GM18951 (cell line): Measurements from ENCODE around the gene VWF.

Experiments
- POLR2A ChIP-seq: IDR thresholded peaks from 4 replicates; pipeline ENCODE4 v1.6.1; 2011; ENCODE audit warnings: mild to moderate bottlenecking; ENCODE audit not compliant: insufficient read length, insufficient read depth; ENCODE audit errors: extremely low read depth
- in situ Hi-C: fragments of 300-500 bp; cut with MboI; formaldehyde crosslinking; loops from one replicate; pipeline ENCODE4 v1.12.0; 2022; ENCODE audit warnings: low sequenced_read_pairs, mixed read lengths, inconsistent platforms; ENCODE audit not compliant: unreplicated experiment

VWF gene

GRCh38 chr12:6061660-6062059, 62.8 kb downstream of the VWF start:
- in situ Hi-C loops = loop anchor here (10.0 kb wide), 1 partner anchor 223 kb away; no protein-coding TSS in a partner anchor
- TF ChIP-seq POLR2A = no peak

DNA sequence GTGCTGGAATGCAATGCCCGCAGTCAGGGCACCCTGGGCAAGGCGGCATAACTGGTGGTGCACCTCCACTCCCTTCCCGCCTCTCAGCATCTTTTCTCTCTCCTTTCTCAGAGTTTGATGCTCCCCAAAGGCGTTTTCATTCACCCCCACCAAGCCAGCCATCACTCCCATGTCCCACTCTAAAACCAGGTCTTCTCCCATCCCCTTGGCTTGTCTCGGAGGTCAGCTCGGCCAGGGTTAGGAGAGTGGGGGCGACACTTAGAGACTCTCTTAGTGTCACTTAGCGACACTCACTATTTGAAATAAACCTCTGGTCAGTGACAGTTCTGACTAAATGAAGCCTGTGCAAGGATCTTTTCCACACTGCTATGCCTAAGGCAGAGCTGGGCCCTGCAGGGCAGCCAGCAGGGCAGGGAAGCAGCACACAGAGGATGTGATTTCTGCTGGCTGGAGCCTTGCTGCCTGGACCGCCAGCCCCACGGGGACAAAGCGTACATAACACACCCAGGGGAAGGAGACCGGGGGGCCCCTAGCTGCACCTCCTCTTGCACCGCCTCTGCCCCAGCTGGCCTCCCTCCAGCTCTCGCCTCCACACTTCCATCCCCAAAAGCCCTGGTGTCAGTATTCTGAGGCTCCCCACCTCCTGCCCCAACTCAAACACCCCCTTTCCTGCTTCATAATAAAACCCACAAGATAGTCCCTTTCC, 64.5 kb downstream of the VWF start:
- no peak for TF ChIP-seq POLR2A
- in situ Hi-C loops = loop anchor here (10.0 kb wide), 1 partner anchor 225 kb away; no protein-coding TSS in a partner anchor

DNA sequence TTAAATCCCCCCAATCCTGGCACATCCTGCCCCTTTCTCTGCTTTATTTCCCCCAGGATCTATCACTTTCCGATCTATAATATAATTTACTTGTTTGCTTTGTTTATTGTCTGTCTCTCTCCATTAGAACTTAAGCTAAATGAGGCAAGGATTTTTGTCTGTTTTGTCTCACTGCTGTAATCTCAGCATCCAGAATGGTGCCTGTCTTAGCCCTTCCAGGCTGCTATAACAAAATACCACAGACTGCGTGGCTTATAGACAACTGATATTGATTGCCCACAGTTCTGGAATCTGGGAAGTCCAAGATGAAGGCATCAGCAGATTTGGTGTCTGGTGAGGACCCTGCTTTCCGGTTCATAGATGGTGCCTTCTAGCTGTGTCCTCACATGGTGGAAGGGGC, 65.2 kb downstream of the VWF start:
- in situ Hi-C loops = no loop called here
- TF ChIP-seq POLR2A = no peak

- TF ChIP-seq POLR2A = no peak
- in situ Hi-C loops = no loop called here
Observed at GRCh38 chr12:6058481-6059161, 65.8 kb downstream of the VWF start.

- TF ChIP-seq POLR2A = no peak
Observed at GRCh38 chr12:6057700-6058099, 66.8 kb downstream of the VWF start.

GRCh38 chr12:6056406-6057240, 67.8 kb downstream of the VWF start:
- no peak for TF ChIP-seq POLR2A
- in situ Hi-C loops = no loop called here

More at GRCh38 chr12:6057700-6058099, 66.8 kb downstream of the VWF start:
- in situ Hi-C loops = no loop called here

DNA sequence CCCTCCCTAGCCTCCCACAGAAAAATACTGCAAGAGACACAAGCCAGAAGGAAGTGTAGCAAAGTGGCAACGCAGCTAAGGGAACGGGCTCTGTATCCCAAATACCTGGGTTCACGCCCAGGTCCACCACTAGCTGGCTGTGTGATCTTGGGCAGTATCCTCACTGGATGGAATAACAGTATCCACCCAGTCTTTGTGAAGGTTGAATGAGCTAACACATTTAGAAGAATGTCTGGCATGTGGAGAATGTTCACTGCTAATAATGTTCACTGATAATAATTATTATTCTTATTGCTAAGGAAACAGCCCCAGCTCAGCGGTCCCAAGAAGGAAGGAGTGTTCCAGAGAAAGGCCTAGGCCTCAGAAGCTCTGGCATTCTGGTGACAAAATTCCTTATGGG, 70.9 kb downstream of the VWF start:
- in situ Hi-C loops = no loop called here
- no peak for TF ChIP-seq POLR2A

DNA sequence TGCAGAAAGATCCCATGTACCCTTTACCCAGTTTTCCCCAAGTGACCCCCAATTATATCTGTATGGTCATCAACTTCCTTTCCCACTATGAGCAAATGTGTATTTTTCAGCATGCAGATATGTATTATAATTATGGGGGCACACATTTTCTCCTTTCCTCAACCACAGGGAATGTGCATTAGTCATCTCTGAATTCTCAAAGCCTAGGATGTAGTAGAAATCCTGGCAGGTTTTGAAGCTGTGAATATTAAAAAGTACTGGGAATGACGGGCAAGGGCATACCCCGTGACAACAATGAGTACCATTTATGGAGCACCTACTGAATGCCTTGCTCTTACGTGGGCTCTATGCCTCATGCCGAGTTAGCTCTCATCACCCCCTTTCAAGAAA, 71.5 kb downstream of the VWF start:
- TF ChIP-seq POLR2A = no peak
- in situ Hi-C loops = no loop called here

DNA sequence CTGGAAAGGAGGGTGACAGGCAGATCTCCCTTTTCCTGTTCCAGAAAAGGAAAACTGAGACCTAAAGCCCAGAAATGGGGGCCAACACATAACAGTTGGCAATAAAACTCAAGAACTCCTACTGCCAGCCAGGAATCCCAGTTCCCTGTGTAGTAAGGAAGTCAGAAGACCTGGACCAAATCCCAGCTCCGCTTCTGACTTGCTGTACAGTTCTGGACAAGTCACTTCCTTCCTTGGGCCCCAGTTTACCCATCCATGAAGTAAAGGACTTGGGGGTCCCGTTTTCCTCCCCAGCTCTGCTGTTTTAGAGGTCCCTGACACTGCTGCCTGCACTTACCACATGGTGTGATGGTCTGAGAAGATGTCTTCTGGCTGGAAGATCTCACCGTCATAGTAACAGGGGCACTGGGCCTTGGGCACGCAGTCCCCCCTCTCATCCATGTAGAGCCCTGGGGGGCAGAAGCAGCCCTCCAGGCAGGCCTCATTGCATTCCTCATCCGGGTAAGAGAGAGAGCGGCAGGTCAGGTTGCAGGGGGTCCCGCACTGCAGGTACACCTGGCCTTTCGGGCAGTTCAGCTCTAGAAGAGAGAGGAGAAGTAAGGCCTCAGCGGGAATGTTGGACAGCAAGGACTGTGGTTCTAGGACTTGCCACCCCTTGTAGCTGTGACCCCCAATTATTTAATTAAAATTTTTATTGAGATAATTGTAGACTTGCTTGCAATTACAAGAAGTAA, 72.1 kb downstream of the VWF start:
- in situ Hi-C loops = no loop called here
- no peak for TF ChIP-seq POLR2A

DNA sequence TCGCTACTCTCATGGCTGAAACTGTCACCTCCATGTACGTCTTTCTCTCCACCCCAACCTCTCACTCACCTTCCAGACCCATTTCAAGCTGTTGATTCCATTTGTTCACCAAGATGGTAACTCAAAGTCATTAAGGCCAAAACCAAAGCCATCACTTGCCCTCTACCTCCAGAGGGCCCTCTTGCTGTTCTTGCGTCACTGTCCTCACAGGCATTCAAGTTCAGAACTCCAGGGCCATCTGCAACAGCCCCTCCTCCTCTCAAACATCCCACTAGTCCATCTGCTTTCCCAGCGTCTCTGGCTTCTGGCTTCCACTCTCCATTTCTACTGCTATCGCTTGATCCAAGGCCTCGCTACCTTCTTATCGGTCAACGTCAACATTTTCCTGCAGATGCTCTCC, 74.5 kb downstream of the VWF start:
- in situ Hi-C loops = no loop called here
- TF ChIP-seq POLR2A = no peak

DNA sequence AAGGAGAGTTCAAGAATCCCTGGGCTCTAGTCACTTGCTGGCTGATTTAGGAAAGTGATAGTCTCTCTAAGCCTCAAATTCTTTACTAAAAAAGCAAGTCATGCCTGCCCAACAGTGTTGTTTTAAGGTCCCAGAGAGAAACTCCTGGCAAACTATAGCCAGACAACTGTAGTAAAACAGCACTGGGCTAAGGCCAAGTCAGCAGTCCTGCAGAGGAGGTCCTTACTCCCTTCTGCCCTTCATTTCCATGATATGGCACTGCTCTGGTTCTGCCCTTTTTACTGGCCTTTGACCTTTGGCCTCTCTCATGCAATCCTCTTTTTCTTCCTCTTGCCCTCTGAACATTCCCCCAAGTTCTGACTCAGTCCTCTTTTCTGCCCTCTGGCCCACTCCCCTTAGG, 74.9 kb downstream of the VWF start:
- in situ Hi-C loops = no loop called here
- TF ChIP-seq POLR2A = no peak

GRCh38 chr12:6047249-6048237, 76.9 kb downstream of the VWF start:
- TF ChIP-seq POLR2A = no peak
- in situ Hi-C loops = no loop called here

- in situ Hi-C loops = no loop called here
- TF ChIP-seq POLR2A = no peak
Observed at GRCh38 chr12:6046511-6047180, 77.8 kb downstream of the VWF start.
